Nephron (organoid): ENCODE measurements around the gene SALL4.
A peak's percentile ranks its signal among the peaks of the same experiment; 100 is the strongest.
"Not testable (repeated sequence)": the region's sequence is repeated elsewhere in the genome, so short reads cannot be mapped to it uniquely, and the experiment has no call there.

ENCODE experiments used
- H3K27ac Mint-ChIP-seq, 3 experiments: 2 replicates each; pipeline ENCODE4 v1.8.0; 2020; ENCODE audit warnings: mixed read lengths in 3 of 3, mild to moderate bottlenecking in 2 of 3, moderate library complexity in 1 of 3
- H3K27me3 Mint-ChIP-seq: 2 replicates; pipeline ENCODE4 v1.8.0; 2021; ENCODE audit warnings: low read depth, mild to moderate bottlenecking, moderate library complexity, mixed read lengths
- H3K36me3 Mint-ChIP-seq: 2 replicates; pipeline ENCODE4 v1.8.0; 2020; ENCODE audit warnings: low read depth, mixed read lengths
- H3K4me1 Mint-ChIP-seq: 2 replicates; pipeline ENCODE4 v1.8.0; 2020; ENCODE audit warnings: mixed read lengths
- H3K4me3 Mint-ChIP-seq, 3 experiments: 2 replicates each; pipeline ENCODE4 v1.8.0; 2020; ENCODE audit warnings: mild to moderate bottlenecking in 3 of 3, mixed read lengths in 3 of 3, moderate library complexity in 2 of 3
- H3K9me3 Mint-ChIP-seq: 2 replicates; pipeline ENCODE4 v1.8.0; 2020; ENCODE audit warnings: mixed read lengths
- CTCF ChIP-seq, 3 experiments: fragments of 200-600 bp; sonication (generic); IDR thresholded peaks; one replicate each; pipeline ENCODE4 v1.5.0; 2021; ENCODE audit warnings: antibody characterized with exemption in 3 of 3; ENCODE audit not compliant: unreplicated experiment in 3 of 3

The SALL4 gene

GRCh38 chr20:51766994-51767866, 35.1 kb downstream of the SALL4 start:
- Mint-ChIP-seq H3K27ac (peak overlapping the region in 2 of 3 experiments; percentile 64 to 82), H3K27me3 (peaks cover 4% of the 10 kb centered on the region), H3K9me3 (no peaks in the 10 kb centered on the region), H3K4me1 (no peaks in the 10 kb centered on the region), H3K4me3 (peak overlapping the region; percentile 89 to 90 (median 90)), H3K36me3 (no peaks in the 10 kb centered on the region)
- peak; percentile 34 to 56 (median 51) for TF ChIP-seq CTCF (IDR thresholded peaks at IDR 0.05; ENCODE audit: unreplicated experiment in 3 of 3)

DNA sequence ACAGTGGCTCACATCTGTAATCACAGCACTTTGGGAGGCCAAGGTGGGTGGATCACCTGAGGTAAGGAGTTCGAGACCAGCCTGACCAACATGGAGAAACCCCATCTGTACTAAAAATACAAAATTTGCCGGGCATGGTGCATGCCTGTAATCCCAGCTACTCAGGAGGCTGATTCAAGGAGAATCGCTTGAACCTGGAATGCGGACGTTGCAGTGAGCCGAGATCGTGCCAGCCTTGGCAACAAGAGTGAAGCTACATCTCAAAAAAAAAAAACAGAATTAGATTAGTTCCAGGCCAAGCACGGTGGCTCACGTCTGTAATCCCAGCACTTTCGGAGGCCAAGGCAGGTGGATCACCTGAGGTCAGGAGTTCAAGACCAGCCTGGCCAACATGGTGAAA, 36.9 kb downstream of the SALL4 start:
- peak overlapping the region; percentile 27 to 90 (median 53) for H3K4me3 Mint-ChIP-seq
- H3K36me3 Mint-ChIP-seq: peaks cover 13% of the 10 kb centered on the region
- H3K27me3 Mint-ChIP-seq, H3K4me1 Mint-ChIP-seq, H3K9me3 Mint-ChIP-seq: not testable (repeated sequence)
- H3K27ac Mint-ChIP-seq: peak overlapping the region in 1 of 3 experiments; percentile 10

- Mint-ChIP-seq H3K4me1 (no peaks in the 10 kb centered on the region), H3K4me3 (peak overlapping the region in 1 of 3 experiments; percentile 7), H3K9me3 (peaks cover 8% of the 10 kb centered on the region), H3K27me3 (no peaks in the 10 kb centered on the region), H3K27ac (no peak overlapping the region), H3K36me3 (peaks cover 21% of the 10 kb centered on the region)
- TF ChIP-seq CTCF (IDR thresholded peaks at IDR 0.05; ENCODE audit: unreplicated experiment in 3 of 3): no peak
Measured at GRCh38 chr20:51763965-51764602, 38.2 kb downstream of the SALL4 start.

- no peaks in the 10 kb centered on the region for H3K4me1 Mint-ChIP-seq
- no peak for TF ChIP-seq CTCF (IDR thresholded peaks at IDR 0.05; ENCODE audit: unreplicated experiment in 3 of 3)
- H3K27ac Mint-ChIP-seq: peak overlapping the region in 1 of 3 experiments; percentile 16
- peaks cover 23% of the 10 kb centered on the region for H3K36me3 Mint-ChIP-seq
- H3K4me3 Mint-ChIP-seq: no peak overlapping the region
- peaks cover 8% of the 10 kb centered on the region for H3K9me3 Mint-ChIP-seq
- no peaks in the 10 kb centered on the region for H3K27me3 Mint-ChIP-seq
Measured at GRCh38 chr20:51760905-51761546, 41.3 kb downstream of the SALL4 start.

DNA sequence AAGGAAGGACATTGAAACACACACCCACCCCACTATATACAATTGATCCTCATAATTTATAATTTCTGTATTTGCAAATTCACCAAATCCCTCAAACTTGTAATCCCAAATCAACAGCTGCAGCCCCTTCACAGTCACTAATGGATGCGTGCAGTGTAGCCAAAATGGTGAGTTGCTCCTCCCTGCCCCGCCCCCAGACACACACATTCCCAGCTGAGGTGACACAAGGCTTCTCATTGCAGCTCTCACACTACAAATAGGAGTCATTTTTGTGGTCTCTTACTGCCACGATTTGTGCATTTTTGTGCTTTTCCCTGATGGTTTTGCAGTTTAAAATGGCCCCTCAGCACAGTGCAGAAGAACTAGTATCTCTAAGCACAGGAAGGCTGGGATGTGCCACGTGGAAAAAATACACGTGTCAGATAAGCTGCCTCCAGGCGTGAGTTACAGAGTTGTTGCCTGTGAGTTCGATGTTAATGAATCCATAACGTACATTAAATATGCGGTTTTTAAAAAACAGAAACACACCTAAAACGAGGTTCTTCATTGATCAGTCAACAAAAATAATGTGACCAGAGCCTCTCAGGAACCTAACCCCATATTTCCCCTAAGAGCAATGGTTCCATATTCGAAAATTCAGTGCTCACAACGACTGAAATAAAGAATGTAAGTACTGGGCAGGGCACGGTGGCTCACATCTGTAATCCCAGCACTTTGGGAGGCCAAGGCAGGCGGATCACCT, 42.4 kb downstream of the SALL4 start:
- Mint-ChIP-seq H3K27me3 (no peaks in the 10 kb centered on the region), H3K9me3 (peaks cover 8% of the 10 kb centered on the region), H3K27ac (no peak overlapping the region)

More for the DNA sequence above, 42.4 kb downstream of the SALL4 start:
- H3K4me3 Mint-ChIP-seq: no peak overlapping the region
- no peak for TF ChIP-seq CTCF (IDR thresholded peaks at IDR 0.05; ENCODE audit: unreplicated experiment in 3 of 3)
- no peaks in the 10 kb centered on the region for H3K4me1 Mint-ChIP-seq
- peaks cover 23% of the 10 kb centered on the region for H3K36me3 Mint-ChIP-seq
